Glutamatergic neuron (in vitro differentiated cells): ENCODE results near the gene FITM1. TPM values are rescaled to one million over a fixed set of nuclear protein-coding genes. Genes with fewer than 3 reads are reported as not detected.
"Not testable (repeated sequence)": the region's sequence is repeated elsewhere in the genome, so short reads cannot be mapped to it uniquely, and the experiment has no call there.

Experiments used
- DNase-seq: peaks from one replicate; pipeline ENCODE4 v3.0.0; 2022
- H3K27ac Mint-ChIP-seq: one replicate; pipeline ENCODE4 v1.8.0; 2020; ENCODE audit warnings: mild to moderate bottlenecking, mixed read lengths, inconsistent platforms; ENCODE audit not compliant: unreplicated experiment
- H3K27me3 Mint-ChIP-seq: one replicate; pipeline ENCODE4 v1.8.0; 2020; ENCODE audit warnings: mild to moderate bottlenecking, moderate library complexity, mixed read lengths, inconsistent platforms; ENCODE audit not compliant: unreplicated experiment
- H3K36me3 Mint-ChIP-seq: one replicate; pipeline ENCODE4 v1.8.0; 2020; ENCODE audit warnings: mild to moderate bottlenecking, mixed read lengths, inconsistent platforms; ENCODE audit not compliant: unreplicated experiment
- H3K4me1 Mint-ChIP-seq: one replicate; pipeline ENCODE4 v1.8.0; 2020; ENCODE audit warnings: mild to moderate bottlenecking, low read depth, mixed read lengths, inconsistent platforms; ENCODE audit not compliant: unreplicated experiment
- H3K4me3 Mint-ChIP-seq: one replicate; pipeline ENCODE4 v1.8.0; 2020; ENCODE audit warnings: mild to moderate bottlenecking, mixed read lengths, inconsistent platforms; ENCODE audit not compliant: unreplicated experiment
- H3K9me3 Mint-ChIP-seq: one replicate; pipeline ENCODE4 v1.8.0; 2020; ENCODE audit warnings: mild to moderate bottlenecking, moderate library complexity, mixed read lengths, inconsistent platforms; ENCODE audit not compliant: unreplicated experiment
- total RNA-seq: library from RNA; stranded (reverse); fragmentation: NEBNext Ultra II Directional; extraction: Animal tissue kit (Norgen Biotek cat#: 25700); gene quantifications from one replicate; pipeline ENCODE4 v1.2.1, GENCODE V29; 2021; ENCODE audit not compliant: unreplicated experiment
- TF ChIP-seq, protein P1 (sequence below): fragments of 200-600 bp; sonication (generic); IDR thresholded peaks from one replicate; pipeline ENCODE4 v1.5.0; 2021; ENCODE audit not compliant: partially characterized antibody, unreplicated experiment

The FITM1 gene
- total RNA-seq, 1 donor from 2014 or later: 0.66 TPM

- peaks cover 3% of the 10 kb centered on the region for H3K27me3 Mint-ChIP-seq
Observed at GRCh38 chr14:24102357-24103048, 28.0 kb upstream of the FITM1 start.

GRCh38 chr14:24103451-24103850 lies 27.0 kb upstream of the FITM1 start:
- peak overlapping the region; percentile 52 for H3K4me3 Mint-ChIP-seq
- no peaks in the 10 kb centered on the region for H3K4me1 Mint-ChIP-seq
- peaks cover 2% of the 10 kb centered on the region for H3K9me3 Mint-ChIP-seq
- no peak for DNase-seq
- H3K27ac Mint-ChIP-seq: no peak overlapping the region
- H3K27me3 Mint-ChIP-seq: peaks cover 3% of the 10 kb centered on the region
- TF ChIP-seq, protein P1, sequence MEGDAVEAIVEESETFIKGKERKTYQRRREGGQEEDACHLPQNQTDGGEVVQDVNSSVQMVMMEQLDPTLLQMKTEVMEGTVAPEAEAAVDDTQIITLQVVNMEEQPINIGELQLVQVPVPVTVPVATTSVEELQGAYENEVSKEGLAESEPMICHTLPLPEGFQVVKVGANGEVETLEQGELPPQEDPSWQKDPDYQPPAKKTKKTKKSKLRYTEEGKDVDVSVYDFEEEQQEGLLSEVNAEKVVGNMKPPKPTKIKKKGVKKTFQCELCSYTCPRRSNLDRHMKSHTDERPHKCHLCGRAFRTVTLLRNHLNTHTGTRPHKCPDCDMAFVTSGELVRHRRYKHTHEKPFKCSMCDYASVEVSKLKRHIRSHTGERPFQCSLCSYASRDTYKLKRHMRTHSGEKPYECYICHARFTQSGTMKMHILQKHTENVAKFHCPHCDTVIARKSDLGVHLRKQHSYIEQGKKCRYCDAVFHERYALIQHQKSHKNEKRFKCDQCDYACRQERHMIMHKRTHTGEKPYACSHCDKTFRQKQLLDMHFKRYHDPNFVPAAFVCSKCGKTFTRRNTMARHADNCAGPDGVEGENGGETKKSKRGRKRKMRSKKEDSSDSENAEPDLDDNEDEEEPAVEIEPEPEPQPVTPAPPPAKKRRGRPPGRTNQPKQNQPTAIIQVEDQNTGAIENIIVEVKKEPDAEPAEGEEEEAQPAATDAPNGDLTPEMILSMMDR: no peak
- peaks cover 16% of the 10 kb centered on the region for H3K36me3 Mint-ChIP-seq

More at GRCh38 chr14:24102357-24103048, 28.0 kb upstream of the FITM1 start:
- Mint-ChIP-seq H3K9me3 (peaks cover 2% of the 10 kb centered on the region), H3K27ac (no peak overlapping the region), H3K4me3 (no peak overlapping the region), H3K4me1 (no peaks in the 10 kb centered on the region), H3K36me3 (peaks cover 16% of the 10 kb centered on the region)
- no peak for DNase-seq
- TF ChIP-seq, protein P1: no peak

GRCh38 chr14:24105609-24106239 lies 24.7 kb upstream of the FITM1 start:
- not testable (repeated sequence) for H3K4me3 Mint-ChIP-seq, H3K9me3 Mint-ChIP-seq, DNase-seq, H3K4me1 Mint-ChIP-seq, H3K27me3 Mint-ChIP-seq
- Mint-ChIP-seq H3K36me3 (peaks cover 16% of the 10 kb centered on the region), H3K27ac (peak overlapping the region; percentile 2)

- Mint-ChIP-seq H3K9me3 (peaks cover 2% of the 10 kb centered on the region), H3K36me3 (peaks cover 16% of the 10 kb centered on the region), H3K4me1 (peaks cover 2% of the 10 kb centered on the region), H3K4me3 (no peak overlapping the region), H3K27ac (no peak overlapping the region), H3K27me3 (peaks cover 3% of the 10 kb centered on the region)
- DNase-seq: no peak
- TF ChIP-seq, protein P1: no peak
Observed at GRCh38 chr14:24106672-24107271, 23.7 kb upstream of the FITM1 start.

DNA sequence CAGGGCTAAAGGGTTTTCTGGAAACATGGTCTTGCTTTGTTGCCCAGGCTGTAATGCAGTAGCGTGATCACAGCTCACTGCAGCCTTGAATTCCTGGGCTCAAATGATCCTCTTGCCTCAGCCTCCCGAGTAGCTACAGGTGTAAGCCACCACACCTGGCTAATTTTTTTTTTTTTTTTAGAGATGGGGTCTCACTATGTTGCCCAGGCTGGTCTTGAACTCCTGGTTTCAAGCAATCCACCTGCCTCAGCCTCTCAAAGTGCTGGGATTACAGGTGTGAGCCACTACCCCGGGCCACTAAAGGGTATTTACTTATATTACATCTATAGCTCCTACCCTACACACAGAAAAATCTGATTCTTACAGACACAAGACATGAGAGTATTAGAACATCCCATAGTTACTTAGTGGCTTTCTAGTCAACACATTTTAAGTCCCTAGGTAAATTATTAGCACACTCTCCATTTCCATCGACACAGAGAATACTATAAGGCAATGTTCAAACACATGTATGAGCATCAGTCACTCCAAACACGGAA lies 22.1 kb upstream of the FITM1 start:
- Mint-ChIP-seq H3K4me3 (no peak overlapping the region), H3K27ac (peak overlapping the region; percentile 75), H3K4me1 (peaks cover 2% of the 10 kb centered on the region), H3K36me3 (peaks cover 12% of the 10 kb centered on the region), H3K27me3 (peaks cover 2% of the 10 kb centered on the region), H3K9me3 (no peaks in the 10 kb centered on the region)
- TF ChIP-seq, protein P1: no peak
- DNase-seq: no peak
